Stimulated activated CD4-positive, alpha-beta T cell treated with anti-CD3 and anti-CD28 coated beads, Interleukin-12 subunit alpha, Interleukin-12 subunit beta, amount 100 ng/mL, for 48 hours (primary cell): ENCODE data around the gene COL18A1.

Experiments
- DNase-seq, 3 donors: peaks; one replicate each; pipeline ENCODE4 v3.0.0-alpha.2; 2020; ENCODE audit warnings: low read depth in 2 of 3, low spot score in 1 of 3

The COL18A1 gene

GRCh38 chr21:45381865-45382696 is 22.9 kb upstream of the COL18A1 start:
- DNase-seq = no peak

- no peak for DNase-seq
Measured at GRCh38 chr21:45382697-45382997, 22.3 kb upstream of the COL18A1 start.

- DNase-seq = no peak
Measured at GRCh38 chr21:45383111-45383614, 21.8 kb upstream of the COL18A1 start.

- no peak for DNase-seq
Measured at GRCh38 chr21:45383615-45384201, 21.3 kb upstream of the COL18A1 start.

- DNase-seq = no peak
Measured at GRCh38 chr21:45384656-45385548, 20.1 kb upstream of the COL18A1 start.

- DNase-seq = no peak
Measured at GRCh38 chr21:45385549-45386050, 19.4 kb upstream of the COL18A1 start.

- no peak for DNase-seq
Measured at GRCh38 chr21:45386336-45386727, 18.6 kb upstream of the COL18A1 start.

- DNase-seq = no peak
Measured at GRCh38 chr21:45386728-45387371, 18.1 kb upstream of the COL18A1 start.

GRCh38 chr21:45387506-45387905 is 17.5 kb upstream of the COL18A1 start:
- no peak for DNase-seq

- no peak for DNase-seq
Measured at GRCh38 chr21:45388011-45388521, 16.9 kb upstream of the COL18A1 start.

- no peak for DNase-seq
Measured at GRCh38 chr21:45388611-45389296, 16.2 kb upstream of the COL18A1 start.

GRCh38 chr21:45390121-45390751 is 14.7 kb upstream of the COL18A1 start:
- DNase-seq = no peak

- DNase-seq = no peak
Measured at GRCh38 chr21:45390831-45391742, 13.9 kb upstream of the COL18A1 start.

GRCh38 chr21:45391743-45392572 is 13.0 kb upstream of the COL18A1 start:
- DNase-seq = no peak

GRCh38 chr21:45392573-45392971 is 12.4 kb upstream of the COL18A1 start:
- DNase-seq = no peak

GRCh38 chr21:45393021-45393420 is 11.9 kb upstream of the COL18A1 start:
- no peak for DNase-seq

GRCh38 chr21:45393833-45394638 is 10.9 kb upstream of the COL18A1 start:
- no peak for DNase-seq
